Inferior parietal cortex (tissue), 1 donor: ENCODE data around the gene BMP8A.
"Not testable (repeated sequence)": the region's sequence is repeated elsewhere in the genome, so short reads cannot be mapped to it uniquely, and the experiment has no call there.

ENCODE experiments used
- DNase-seq: peaks from one replicate; pipeline ENCODE4 v3.0.0-alpha.2; 2016; ENCODE audit errors: extremely low spot score

The BMP8A gene

DNA sequence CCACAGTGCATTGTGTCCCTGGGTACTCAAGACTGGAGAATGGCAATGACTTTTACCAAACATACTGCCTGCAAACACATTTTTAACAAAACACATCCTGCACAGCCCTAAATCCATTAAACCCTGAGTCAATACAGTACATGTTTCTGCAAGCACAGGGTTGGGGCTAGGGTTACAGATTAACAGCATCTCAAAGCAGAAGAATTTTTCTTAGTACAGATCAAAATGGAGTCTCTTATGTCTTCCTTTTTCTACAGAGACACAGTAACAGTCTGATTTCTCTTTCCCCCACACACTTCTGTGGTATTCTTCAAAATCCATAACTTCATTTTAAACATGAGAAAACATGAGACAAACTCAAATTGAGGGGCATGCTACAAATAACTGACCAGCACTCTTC, 13.9 kb downstream of the BMP8A start:
- DNase-seq: no peak

DNA sequence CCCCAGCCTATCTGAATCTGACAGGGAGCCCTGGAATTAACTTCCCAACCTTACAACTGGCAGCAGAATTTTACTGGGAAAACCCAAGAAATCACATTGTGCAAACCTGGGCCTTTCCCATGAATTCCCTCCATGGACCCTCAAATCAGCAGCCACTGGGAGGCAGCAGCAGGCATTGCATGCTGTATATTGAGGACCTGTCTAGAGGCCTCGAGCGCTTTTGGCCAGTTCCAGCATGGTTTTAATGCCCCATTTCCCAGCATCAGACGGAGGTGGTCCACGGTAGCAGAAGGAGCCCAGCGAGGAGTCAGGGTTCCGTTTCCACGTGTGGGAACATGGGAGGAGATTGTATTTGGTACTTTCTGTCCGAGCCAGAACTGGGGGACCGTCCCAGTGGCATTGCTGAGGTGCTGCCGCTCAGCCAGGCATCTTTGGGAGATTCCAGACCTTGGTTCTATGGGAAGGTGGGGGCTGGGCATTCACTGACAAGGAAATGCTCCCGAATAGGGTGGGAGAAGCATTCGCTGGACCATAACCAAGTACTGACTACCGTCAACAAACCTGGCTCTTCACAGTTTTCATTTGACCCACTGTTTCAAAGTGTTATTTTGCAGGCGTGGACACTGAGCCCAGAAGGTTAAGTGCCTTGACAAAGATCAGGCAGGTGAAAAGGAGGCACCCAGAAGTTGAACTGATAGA, 15.9 kb downstream of the BMP8A start:
- DNase-seq: no peak

DNA sequence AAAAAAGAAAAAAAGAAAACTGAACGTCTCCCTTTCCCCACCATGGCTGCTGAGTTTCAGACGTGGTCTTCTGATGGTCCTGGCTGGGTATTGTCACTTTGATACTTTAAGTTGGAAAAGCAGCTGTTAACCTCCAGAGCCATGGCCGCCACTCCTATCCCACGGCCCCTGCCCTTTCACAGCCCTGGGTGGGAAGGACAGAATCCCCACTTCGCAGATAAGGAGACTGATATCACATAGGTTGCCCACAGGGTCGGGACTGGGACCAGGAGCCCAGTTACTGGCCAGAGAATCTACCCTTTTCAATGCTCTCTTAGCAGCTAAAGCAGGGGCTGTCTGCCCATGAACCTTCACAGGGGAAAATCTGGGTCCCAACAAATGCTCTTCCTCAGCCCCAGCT, 16.8 kb downstream of the BMP8A start:
- no peak for DNase-seq

DNA sequence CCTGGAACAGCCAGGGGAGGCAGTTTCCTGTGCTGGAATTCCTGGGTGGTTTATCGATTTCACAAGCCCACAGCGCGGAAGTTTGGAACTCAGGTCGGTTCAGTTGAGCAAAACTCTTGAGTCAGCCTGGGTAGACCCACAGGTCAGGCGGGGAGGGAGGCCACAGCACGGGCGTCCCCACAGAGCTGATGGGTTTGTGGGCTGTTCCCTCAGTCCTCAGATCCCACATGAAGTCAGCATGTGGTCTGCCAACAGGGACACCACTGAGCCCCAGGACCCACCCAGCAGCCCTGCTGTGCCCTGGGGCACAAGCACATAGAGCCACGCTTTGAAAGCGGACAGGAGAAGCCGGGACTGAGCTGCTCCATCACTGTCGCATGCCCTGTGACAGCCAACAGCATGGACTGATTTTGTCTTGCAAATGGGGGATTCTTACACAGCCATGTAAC, 17.4 kb downstream of the BMP8A start:
- DNase-seq: no peak

DNA sequence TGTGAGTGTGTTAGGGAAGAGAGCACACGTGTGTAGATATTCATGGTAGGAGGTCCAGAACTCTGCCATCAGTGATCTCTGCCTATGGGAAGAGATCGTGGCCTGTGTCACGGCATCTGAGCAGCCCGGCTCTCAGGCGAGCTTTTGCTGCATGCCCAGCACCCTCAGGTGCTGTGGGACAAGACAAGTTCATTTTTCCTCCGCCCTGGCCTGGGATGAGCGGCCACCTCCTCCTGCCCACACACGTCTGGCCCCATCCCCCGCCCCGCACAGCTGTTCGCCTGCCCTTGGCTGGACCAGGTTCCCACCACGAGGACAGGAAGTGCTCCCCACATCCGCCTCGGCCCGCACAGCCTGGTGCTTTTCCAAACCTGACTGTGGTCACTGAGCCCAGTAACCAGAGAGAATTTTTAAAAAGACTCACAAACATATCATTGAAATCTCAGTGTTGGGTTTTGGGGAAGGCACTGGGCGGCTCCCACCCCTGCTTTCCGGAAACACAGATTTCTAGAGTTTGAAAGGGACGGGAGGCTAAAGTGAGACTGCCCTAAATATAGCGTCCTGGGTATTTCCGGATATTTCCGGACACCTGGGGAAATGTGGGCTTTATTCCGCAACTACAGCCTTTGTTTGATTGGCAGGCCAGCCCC, 18.0 kb downstream of the BMP8A start:
- DNase-seq: no peak

DNA sequence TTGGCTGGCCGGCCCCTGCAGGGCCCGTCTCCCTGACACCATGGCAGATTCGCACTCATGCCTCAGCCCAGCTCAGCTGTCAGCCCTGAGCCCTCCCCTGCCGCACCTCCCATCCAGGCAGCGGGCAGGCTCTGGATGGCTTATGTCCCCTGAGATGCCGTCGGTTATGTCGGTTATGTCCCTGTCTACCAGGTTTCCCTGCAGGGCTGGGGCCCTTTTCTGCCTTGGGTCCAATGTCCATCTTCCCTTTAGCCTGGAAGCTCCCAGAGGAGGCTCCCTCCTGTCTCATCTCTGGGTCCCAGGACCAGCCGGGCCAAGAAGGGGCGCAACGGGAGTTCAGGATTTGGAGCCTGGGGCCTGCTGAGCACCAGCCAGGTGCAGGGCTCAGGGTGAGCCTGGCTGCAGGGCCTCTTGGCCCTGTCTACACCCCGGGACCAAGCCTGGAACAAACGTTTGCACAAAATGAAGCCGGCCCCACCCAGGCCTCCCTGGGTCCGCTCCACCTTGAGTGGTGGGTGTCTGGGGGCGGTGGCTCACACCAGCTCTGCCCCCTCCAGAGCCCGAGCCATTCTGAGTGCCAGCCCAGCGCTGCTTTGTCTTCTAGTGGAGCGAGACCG, 19.2 kb downstream of the BMP8A start:
- not testable (repeated sequence) for DNase-seq

DNA sequence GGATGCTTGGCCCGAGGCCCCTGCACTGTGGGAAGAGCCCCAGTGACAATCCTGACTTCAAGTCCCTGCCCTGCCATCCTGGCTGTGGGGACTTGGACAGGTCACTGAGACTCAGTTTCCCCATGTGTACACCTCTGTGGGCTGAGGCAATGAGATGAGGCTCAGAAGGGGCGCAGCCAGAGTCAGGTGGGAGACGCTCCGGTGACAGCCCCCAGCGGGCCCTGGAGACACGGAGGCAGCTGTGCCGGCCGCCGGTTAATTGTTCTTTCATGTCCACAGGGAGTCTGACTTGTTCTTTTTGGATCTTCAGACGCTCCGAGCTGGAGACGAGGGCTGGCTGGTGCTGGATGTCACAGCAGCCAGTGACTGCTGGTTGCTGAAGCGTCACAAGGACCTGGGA, 20.0 kb downstream of the BMP8A start:
- DNase-seq: not testable (repeated sequence)

DNA sequence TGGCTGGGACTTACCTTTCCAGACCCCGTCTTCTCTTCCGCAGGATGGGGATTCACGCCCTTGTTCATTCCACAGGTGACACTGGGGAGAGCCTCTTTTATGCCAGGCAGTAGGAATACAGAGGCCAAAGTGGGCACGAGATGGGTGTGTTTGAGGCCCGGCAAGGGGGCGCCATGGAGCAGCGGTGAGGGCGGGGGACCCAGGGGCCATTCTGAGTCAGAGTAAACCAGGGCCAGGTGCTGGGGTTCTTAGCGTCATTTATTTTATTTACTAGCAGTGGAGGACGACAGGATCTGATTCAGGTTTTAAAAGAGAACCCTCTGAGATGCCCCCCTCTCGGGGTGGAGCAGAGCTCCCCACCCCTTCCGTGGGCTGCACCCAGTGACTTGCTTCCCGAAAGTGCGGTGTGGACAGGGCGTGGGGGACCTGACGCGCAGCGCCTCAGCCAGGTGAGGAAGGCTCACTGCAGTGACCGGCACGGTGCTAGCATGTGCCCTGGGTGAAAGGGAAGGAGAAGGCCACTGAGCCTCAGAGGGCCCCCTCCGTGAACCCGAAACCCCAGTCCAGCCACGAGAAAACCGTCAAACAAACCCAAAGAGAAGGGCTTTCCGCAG, 20.9 kb downstream of the BMP8A start:
- not testable (repeated sequence) for DNase-seq

DNA sequence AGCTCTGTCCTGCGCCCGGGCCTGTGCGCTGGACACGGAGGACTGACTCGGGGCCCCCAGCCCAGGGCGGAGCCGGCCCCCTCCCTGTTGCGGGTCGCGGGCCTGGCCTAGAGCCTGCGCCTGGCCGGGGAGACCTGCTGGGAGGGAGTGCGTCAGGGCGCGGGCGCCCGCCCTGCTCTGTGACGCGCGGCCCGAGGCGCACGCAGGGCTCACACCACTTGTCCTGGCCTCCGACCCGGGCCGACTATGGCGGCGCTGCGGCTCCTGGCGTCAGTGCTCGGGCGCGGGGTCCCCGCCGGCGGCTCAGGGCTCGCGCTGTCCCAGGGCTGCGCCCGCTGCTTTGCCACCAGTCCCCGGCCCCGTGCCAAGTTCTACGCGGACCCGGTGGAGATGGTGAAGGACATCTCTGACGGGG, 23.3 kb downstream of the BMP8A start:
- not testable (repeated sequence) for DNase-seq

DNA sequence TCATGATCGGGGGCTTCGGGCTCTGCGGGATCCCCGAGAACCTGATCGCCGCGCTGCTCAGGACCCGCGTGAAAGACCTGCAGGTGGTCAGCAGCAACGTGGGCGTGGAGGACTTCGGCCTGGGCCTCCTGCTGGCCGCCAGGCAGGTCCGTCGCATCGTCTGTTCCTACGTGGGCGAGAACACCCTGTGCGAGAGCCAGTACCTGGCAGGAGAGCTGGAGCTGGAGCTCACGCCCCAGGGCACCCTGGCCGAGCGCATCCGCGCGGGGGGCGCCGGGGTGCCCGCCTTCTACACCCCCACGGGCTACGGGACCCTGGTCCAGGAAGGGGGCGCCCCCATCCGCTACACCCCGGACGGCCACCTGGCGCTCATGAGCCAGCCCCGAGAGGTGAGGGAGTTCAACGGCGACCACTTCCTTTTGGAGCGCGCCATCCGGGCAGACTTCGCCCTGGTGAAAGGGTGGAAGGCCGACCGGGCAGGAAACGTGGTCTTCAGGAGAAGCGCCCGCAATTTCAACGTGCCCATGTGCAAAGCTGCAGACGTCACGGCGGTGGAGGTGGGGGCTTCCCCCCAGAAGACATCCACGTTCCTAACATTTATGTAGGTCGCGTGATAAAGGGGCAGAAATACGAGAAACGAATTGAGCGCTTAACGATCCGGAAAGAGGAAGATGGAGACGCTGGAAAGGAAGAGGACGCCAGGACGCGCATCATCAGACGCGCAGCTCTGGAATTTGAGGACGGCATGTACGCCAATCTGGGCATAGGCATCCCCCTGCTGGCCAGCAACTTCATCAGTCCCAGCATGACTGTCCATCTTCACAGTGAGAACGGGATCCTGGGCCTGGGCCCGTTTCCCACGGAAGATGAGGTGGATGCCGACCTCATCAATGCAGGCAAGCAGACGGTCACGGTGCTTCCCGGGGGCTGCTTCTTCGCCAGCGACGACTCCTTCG, 24.0 kb downstream of the BMP8A start:
- not testable (repeated sequence) for DNase-seq

DNA sequence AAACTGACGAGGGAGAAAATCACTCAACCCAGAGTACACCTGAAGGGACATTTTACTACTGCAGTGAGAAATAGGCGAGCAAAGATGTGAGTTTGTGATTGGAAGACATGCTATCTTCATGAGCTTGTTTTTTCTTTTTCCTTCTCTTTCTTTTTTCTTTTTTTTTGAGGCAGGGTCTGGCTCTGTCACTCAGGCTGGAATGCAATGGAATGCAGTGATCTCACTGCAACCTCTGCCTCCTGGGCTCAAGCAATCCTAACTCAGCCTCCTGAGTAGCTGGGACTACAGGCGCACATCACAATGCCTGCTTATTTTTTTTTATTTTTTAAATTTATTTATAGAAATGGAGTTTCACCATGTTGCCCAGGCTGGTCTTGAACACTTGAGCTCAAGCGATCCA, 25.4 kb downstream of the BMP8A start:
- not testable (repeated sequence) for DNase-seq

DNA sequence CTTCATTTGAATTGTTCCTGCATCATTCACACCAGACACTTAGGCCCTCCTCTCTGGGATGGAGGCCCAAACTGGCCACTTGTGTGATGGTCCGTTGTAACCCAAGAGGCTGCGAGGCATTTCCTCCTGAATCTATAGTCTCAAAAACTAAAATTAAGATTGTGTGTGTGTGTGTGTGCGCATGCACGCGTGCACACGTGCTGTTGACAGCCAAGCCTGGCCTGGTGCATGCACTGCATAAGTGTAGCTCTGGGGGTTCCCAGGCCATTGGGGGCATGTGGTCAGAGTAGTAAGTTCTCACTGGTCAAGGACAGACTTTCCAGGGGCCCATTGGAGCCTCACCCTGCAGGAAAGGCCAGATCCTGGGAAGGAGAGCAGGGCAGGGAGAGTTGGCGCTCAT, 26.5 kb downstream of the BMP8A start:
- DNase-seq: not testable (repeated sequence)

DNA sequence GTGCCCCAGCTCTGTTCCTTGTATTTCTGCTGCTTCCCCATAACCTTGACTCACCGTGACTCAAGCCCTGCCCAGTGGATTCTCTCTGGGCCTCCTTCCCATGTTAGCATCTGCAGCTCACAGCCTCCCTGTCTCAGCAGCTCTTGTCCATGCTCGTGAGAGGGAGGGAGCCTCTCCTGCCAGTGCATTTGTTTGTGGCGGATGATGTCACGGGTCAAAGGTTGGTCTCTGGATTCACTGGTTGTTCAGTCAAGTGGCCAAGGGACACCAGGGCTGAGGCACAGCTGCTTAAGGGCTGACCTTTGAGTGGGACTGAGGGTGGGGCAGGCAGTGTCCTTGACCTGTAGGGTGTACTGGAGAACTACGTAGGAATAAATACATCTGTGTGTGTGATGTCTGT, 27.9 kb downstream of the BMP8A start:
- not testable (repeated sequence) for DNase-seq

DNA sequence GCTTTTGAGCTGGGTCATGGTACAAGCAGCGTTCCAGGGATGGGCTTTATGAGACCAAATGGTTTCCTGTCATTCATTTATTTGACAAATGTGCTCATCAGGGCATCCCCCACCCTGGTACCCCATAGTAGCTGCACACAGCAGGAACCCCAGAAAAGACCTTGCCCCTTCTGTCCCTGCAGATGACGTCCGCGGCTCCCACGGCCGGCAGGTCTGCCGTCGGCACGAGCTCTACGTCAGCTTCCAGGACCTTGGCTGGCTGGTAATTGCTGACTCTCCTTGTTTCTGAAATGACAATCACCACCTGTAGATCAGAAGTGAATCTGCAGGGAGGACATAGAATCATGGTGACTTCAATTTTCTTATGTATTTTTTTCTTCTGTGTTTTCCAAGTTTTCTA, 30.8 kb downstream of the BMP8A start:
- not testable (repeated sequence) for DNase-seq

DNA sequence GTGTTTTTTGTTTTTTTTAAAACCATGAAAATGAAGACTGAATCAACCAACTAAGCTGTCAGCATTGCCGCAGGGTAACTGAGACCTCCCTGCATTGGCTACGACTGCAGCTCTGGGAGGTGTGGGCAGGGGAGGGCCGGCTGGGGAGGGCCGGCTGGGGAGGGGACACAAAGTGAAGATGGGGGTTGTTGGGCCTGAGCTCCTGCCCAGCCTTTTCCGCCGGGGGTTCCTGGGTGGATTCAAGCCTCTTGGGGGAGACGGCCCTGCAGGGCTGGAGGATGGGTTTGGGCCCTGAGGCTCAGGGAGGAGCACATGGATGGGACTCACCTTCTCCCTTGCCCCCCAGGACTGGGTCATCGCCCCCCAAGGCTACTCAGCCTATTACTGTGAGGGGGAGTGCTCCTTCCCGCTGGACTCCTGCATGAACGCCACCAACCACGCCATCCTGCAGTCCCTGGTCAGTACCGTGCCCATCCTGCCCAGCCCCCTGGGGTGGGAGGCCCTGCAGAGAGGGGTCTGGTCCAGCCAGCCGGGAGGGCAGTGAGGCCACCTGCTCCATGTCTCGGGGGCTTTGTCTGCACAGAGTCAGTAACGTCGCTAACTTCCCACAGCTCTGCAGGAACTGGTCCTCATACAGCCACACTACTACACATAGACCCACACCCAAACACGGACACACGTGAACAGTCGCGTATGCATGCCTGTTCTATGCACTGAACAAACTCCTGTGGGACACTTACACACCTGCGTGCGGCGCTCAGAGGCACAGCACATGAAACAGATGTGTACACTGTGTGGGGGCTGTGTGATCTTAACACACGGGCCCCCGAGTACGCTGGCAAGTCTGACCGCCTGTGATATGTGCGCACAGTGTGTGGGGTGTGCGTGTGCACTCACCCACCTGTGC, 31.5 kb downstream of the BMP8A start:
- no peak for DNase-seq

DNA sequence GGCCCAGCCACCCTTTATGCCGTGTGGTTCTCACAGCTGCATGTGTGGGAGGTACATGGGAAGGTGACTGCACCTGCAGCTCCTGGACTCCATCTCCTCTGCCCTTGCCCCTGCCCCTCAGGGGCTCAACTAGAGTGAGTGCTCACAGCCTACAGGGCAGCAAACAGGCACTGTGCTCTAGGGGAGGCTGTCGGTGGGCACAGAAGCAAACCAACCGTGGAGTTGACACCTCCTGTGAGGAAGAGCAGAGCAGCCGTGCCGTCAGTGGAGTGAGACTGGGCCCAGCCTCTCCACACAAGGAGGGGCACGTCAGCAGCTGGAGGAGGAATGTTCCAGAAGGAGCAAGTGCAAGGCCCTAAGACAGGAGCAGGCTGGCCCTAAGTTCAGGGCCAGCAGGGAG, 32.7 kb downstream of the BMP8A start:
- no peak for DNase-seq

DNA sequence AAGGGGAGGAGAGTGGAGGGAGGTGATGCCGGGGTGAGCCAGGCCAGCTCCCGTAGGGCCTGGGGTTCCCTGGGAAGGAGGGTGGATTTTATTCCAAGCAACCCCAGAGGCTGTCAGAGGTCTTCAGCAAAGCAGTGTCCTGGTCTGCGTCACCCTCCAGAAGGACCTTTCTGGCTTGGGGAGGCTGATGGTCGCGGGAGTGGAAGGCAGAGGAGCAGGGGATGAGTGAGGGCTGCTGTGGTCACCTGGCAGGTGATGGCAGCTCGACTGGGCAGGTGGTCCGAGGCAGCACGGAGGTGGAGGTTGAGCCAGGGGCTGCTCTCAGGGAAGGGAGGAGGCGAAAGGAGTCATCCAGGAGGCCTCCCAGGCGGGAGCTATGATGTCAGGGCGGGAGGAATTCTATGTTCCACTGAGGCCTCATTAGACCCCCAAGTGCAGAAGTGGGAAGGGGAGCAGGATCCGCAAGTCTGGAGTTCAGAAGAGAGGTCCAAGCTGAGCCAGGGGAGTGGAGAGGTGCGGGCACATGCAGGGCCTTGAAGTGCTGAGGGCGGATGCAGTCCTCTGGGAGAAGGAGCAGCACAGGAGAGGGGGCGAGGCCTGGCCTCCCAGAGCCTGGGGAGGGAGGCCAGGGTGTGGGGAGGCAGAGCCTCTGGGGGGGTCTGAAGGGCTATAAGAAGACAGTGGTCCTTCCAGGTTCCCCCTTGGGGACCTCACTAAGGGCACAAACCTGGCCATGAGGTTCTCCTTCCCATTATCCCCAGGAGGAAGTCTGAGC, 33.3 kb downstream of the BMP8A start:
- DNase-seq: no peak

DNA sequence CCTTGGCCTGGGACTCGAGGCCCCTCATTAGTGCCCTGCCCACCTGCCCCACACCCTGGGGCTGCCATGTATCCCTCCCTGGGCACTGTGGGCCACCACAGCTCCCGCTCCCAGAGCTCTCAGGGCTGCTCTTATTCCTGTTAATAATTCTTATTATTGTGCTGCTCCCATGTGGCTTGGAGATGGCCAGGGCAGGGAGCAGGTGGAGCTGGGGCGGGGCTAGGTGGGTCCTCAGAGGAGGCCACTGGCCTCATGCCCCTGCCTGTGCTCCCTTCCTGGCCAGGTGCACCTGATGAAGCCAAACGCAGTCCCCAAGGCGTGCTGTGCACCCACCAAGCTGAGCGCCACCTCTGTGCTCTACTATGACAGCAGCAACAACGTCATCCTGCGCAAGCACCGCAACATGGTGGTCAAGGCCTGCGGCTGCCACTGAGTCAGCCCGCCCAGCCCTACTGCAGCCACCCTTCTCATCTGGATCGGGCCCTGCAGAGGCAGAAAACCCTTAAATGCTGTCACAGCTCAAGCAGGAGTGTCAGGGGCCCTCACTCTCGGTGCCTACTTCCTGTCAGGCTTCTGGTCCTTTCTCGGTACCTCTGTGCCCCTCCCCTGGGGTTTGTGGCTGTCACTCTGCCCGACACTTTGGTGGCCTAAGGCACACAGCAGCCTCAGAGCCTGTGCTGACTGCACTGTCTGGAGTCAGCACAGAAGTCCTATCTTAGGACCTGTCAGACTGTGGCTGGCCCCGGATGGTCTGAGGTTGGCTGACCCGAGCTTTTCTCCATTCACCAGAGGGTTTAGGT, 34.1 kb downstream of the BMP8A start:
- no peak for DNase-seq
